WI38 (cell line): ENCODE measurements around the gene SMTN.
"Not testable (repeated sequence)": the region's sequence is repeated elsewhere in the genome, so short reads cannot be mapped to it uniquely, and the experiment has no call there.

Experiments used
- H3K4me3 ChIP-seq: 2 replicates; pipeline ENCODE4 v1.5.1; 2011; ENCODE audit warnings: low read depth, mild to moderate bottlenecking, control low read depth, low read length
- TF ChIP-seq, protein P1 (sequence below): IDR thresholded peaks from 2 replicates; pipeline ENCODE4 v1.5.1; 2012; ENCODE audit warnings: low read depth, mild to moderate bottlenecking, control low read depth, low read length

The SMTN gene

GRCh38 chr22:31094021-31094551 lies 13.0 kb downstream of the SMTN start:
- TF ChIP-seq, protein P1, sequence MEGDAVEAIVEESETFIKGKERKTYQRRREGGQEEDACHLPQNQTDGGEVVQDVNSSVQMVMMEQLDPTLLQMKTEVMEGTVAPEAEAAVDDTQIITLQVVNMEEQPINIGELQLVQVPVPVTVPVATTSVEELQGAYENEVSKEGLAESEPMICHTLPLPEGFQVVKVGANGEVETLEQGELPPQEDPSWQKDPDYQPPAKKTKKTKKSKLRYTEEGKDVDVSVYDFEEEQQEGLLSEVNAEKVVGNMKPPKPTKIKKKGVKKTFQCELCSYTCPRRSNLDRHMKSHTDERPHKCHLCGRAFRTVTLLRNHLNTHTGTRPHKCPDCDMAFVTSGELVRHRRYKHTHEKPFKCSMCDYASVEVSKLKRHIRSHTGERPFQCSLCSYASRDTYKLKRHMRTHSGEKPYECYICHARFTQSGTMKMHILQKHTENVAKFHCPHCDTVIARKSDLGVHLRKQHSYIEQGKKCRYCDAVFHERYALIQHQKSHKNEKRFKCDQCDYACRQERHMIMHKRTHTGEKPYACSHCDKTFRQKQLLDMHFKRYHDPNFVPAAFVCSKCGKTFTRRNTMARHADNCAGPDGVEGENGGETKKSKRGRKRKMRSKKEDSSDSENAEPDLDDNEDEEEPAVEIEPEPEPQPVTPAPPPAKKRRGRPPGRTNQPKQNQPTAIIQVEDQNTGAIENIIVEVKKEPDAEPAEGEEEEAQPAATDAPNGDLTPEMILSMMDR: no peak

GRCh38 chr22:31094741-31095140 lies 13.6 kb downstream of the SMTN start:
- no peak overlapping the region for H3K4me3 ChIP-seq
- TF ChIP-seq, protein P1: no peak

More at GRCh38 chr22:31094021-31094551, 13.0 kb downstream of the SMTN start:
- H3K4me3 ChIP-seq: no peak overlapping the region

DNA sequence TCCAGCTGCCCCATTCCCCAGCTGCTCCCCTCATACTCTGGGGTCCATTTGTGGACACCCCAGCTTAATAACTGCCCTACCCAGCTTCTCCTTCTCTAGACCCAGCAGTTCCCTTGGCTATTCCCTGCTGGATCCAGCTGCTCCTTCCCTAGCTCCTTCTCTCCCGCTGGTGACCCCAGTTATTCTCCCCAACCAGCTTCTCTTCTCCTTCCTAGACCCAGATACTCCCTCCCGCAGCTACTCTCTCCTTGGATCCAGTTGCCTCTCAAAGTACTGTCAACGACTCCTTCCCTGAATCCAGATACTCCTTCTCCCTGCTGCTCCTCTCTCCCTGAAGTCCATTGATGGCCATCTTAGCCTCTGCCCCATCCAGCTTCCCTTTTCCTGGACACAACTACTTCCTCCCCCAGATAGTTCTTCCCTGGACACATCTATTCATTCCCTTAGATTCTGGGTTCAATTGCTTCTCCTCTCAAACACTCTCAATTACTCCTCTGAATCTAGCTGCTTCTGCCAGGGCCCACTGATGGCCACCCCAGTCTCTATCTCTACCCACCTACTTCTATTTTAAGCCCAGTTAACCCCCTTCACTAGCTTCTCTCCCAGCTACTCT lies 14.6 kb downstream of the SMTN start:
- TF ChIP-seq, protein P1: no peak
- no peak overlapping the region for H3K4me3 ChIP-seq

DNA sequence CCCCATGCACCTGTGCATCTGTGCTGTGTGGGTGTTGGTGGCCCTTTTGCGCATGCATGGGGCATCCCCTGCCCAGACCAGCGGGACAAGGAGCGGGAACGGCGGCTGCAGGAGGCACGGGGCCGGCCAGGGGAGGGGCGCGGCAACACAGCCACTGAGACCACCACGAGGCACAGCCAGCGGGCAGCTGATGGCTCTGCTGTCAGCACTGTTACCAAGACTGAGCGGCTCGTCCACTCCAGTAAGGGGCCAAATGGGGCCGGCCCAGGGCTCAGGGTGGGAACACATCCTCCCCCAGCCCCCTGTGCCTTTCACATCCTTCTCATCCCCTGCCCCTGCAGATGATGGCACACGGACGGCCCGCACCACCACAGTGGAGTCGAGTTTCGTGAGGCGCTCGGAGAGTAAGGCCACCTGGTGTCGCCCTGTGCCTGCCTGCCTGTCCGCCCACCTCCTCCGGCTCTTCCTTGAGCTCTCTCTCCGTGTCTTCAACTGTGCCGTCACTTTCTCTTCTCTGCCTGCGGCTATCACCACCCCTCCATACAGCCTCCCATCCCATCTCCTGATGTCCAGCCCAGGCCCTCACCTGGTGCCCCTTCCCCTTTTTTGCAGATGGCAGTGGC lies 15.7 kb downstream of the SMTN start:
- TF ChIP-seq, protein P1: no peak
- H3K4me3 ChIP-seq: no peak overlapping the region

GRCh38 chr22:31097539-31097938 lies 16.4 kb downstream of the SMTN start:
- H3K4me3 ChIP-seq: not testable (repeated sequence)

DNA sequence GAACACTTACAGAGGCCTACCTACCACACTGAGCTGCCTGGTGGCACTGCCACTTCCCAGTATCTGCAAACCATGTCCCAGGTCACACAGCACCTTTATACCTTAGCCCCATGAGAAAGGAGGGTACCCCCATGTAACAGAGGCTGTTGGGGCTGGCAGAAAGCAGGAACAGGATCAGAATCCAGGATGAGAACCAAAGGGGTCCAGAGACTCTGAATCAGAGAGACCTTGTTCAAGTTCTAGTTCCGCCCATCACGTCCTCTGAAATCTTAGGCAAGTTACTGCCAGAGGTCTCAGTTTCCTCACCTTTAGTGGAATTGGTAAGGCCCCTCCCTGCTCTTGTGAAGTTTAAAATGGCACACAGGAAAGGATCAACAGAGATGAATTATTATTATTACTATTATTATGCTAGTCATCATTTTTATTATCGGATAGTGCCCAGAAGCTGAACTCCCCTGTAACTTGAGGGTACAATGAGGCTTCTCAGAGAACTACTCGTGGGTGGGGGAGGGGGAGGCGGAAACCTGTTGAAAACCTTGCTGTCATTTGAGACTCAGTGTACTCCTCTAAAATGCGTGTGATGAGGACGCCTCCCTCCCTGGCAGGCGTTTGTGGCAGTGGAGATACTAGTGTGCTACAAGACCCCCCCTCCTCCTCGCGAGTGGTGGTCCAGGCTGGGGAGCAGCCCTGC lies 17.0 kb downstream of the SMTN start:
- TF ChIP-seq, protein P1: no peak
- H3K4me3 ChIP-seq: no peak overlapping the region

DNA sequence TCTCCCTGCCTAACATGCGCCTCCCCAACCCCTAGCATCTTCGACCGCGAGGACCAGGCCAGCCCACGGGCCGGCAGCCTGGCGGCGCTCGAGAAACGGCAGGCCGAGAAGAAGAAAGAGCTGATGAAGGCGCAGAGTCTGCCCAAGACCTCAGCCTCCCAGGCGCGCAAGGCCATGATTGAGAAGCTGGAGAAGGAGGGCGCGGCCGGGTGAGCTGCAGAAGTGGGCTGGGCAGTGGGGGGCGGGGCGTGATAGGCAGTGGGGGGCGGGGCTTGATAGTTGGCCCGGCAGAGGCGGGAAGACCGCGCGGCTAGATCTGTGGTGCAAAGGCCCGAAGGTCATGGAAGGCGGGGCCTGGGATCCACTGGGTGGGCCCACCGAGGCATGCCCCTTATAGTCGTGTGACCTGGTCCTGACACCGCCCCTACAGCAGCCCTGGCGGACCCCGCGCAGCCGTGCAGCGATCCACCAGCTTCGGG lies 17.6 kb downstream of the SMTN start:
- no peak overlapping the region for H3K4me3 ChIP-seq
- TF ChIP-seq, protein P1: no peak
